ENCODE results near the gene USP10. TPM values are rescaled to one million over a fixed set of nuclear protein-coding genes. Genes with fewer than 3 reads are reported as not detected.

Gene USP10
- total and polyA plus RNA-seq, 4 donors, result 18.5 to 77.5 (median 63.0) TPM

GRCh38 chr16:84667600-84668309 lies 32.0 kb upstream of the USP10 start:
- H3K9ac ChIP-seq (ENCODE audit: insufficient read depth in 1 of 2, low read length in 2 of 2), result no peak overlapping the region
- no peaks in the 10 kb centered on the region for H3K27me3 ChIP-seq (ENCODE audit: control insufficient read depth in 3 of 3, insufficient read depth in 3 of 3, low read length in 2 of 3)
- H3K4me1 ChIP-seq (ENCODE audit: control insufficient read depth in 5 of 5, insufficient read depth in 5 of 5, low read length in 5 of 5), result peaks cover 0 to 2% (median 0%) of the 10 kb centered on the region in 5 donors
- H3K9me3 ChIP-seq (ENCODE audit: control insufficient read depth in 4 of 4, insufficient read depth in 3 of 4, low read length in 3 of 4), result no peaks in the 10 kb centered on the region
- DNase-seq (no peak), ATAC-seq (ENCODE audit: insufficient read depth, low FRiP score) (no peak)
- 86 to 94% methylated on average over 16 of the region's 16 CpGs for WGBS, 2 donors
- TF ChIP-seq CTCF (IDR thresholded peaks at IDR 0.05; ENCODE audit: control extremely low read depth, extremely low read depth), result no peak
- H3K4me3 ChIP-seq, result no peak overlapping the region
- peaks cover 5 to 22% (median 8%) of the 10 kb centered on the region in 4 donors for H3K36me3 ChIP-seq (ENCODE audit: control insufficient read depth in 4 of 4, insufficient read depth in 4 of 4, low read length in 4 of 4)
- H3K27ac ChIP-seq (ENCODE audit: low read depth in 1 of 2, low read length in 1 of 2), result no peak overlapping the region

GRCh38 chr16:84670063-84670462 lies 29.7 kb upstream of the USP10 start:
- 86 to 92% methylated on average over 12 of the region's 12 CpGs for WGBS, 2 donors
- H3K4me1 ChIP-seq (ENCODE audit: control insufficient read depth in 5 of 5, insufficient read depth in 5 of 5, low read length in 5 of 5), result peaks cover 0 to 2% (median 0%) of the 10 kb centered on the region in 5 donors
- no peak overlapping the region for H3K4me3 ChIP-seq
- DNase-seq (no peak), ATAC-seq (ENCODE audit: insufficient read depth, low FRiP score) (no peak)
- no peak overlapping the region for H3K9ac ChIP-seq (ENCODE audit: insufficient read depth in 1 of 2, low read length in 2 of 2)
- peaks cover 0 to 10% (median 0%) of the 10 kb centered on the region in 4 donors for H3K36me3 ChIP-seq (ENCODE audit: control insufficient read depth in 4 of 4, insufficient read depth in 4 of 4, low read length in 4 of 4)
- H3K9me3 ChIP-seq (ENCODE audit: control insufficient read depth in 4 of 4, insufficient read depth in 3 of 4, low read length in 3 of 4), result no peaks in the 10 kb centered on the region
- no peak for TF ChIP-seq CTCF (IDR thresholded peaks at IDR 0.05; ENCODE audit: control extremely low read depth, extremely low read depth)
- H3K27ac ChIP-seq (ENCODE audit: low read depth in 1 of 2, low read length in 1 of 2), result no peak overlapping the region
- H3K27me3 ChIP-seq (ENCODE audit: control insufficient read depth in 3 of 3, insufficient read depth in 3 of 3, low read length in 2 of 3), result no peaks in the 10 kb centered on the region

- WGBS, 2 donors, result 57% methylated on average over 26 of the region's 26 CpGs
- ATAC-seq (ENCODE audit: insufficient read depth, low FRiP score) (peak; percentile 80), DNase-seq (peak; percentile 52 to 76 (median 66))
- H3K27me3 ChIP-seq (ENCODE audit: control insufficient read depth in 3 of 3, insufficient read depth in 3 of 3, low read length in 2 of 3), result no peaks in the 10 kb centered on the region
- no peaks in the 10 kb centered on the region for H3K9me3 ChIP-seq (ENCODE audit: control insufficient read depth in 4 of 4, insufficient read depth in 3 of 4, low read length in 3 of 4)
- no peak overlapping the region for H3K4me3 ChIP-seq
- peaks cover 0 to 2% (median 0%) of the 10 kb centered on the region in 4 donors for H3K36me3 ChIP-seq (ENCODE audit: control insufficient read depth in 4 of 4, insufficient read depth in 4 of 4, low read length in 4 of 4)
- no peak overlapping the region for H3K27ac ChIP-seq (ENCODE audit: low read depth in 1 of 2, low read length in 1 of 2)
- no peak overlapping the region for H3K9ac ChIP-seq (ENCODE audit: insufficient read depth in 1 of 2, low read length in 2 of 2)
- TF ChIP-seq CTCF (IDR thresholded peaks at IDR 0.05; ENCODE audit: control extremely low read depth, extremely low read depth), result peak; percentile 88
- H3K4me1 ChIP-seq (ENCODE audit: control insufficient read depth in 5 of 5, insufficient read depth in 5 of 5, low read length in 5 of 5), result peaks cover 0 to 2% (median 0%) of the 10 kb centered on the region in 5 donors
Observed at GRCh38 chr16:84672276-84673202, 27.3 kb upstream of the USP10 start.
